Mesothelial cell of epicardium (in vitro differentiated cells): Measurements from ENCODE around the gene GRAMD1A. TPM values are rescaled to one million over a fixed set of nuclear protein-coding genes. Genes with fewer than 3 reads are reported as not detected.

Experiments
- DNase-seq, 2 experiments: peaks; one replicate each; pipeline ENCODE4 v3.0.0; 2021; ENCODE audit warnings: low spot score in 2 of 2; ENCODE audit not compliant: unreplicated experiment in 2 of 2
- H3K27ac Mint-ChIP-seq: 2 replicates; pipeline ENCODE4 v1.8.0; 2021; ENCODE audit warnings: mixed read lengths
- H3K27me3 Mint-ChIP-seq: 2 replicates; pipeline ENCODE4 v1.8.0; 2021; ENCODE audit warnings: low read depth, mixed read lengths
- H3K36me3 Mint-ChIP-seq: 2 replicates; pipeline ENCODE4 v1.8.0; 2021; ENCODE audit warnings: mixed read lengths
- H3K4me1 Mint-ChIP-seq: 2 replicates; pipeline ENCODE4 v1.8.0; 2021; ENCODE audit warnings: mixed read lengths
- H3K4me3 Mint-ChIP-seq: 2 replicates; pipeline ENCODE4 v1.8.0; 2021; ENCODE audit warnings: mild to moderate bottlenecking, moderate library complexity, mixed read lengths
- H3K9me3 Mint-ChIP-seq: 2 replicates; pipeline ENCODE4 v1.8.0; 2021; ENCODE audit warnings: mixed read lengths
- total RNA-seq: library from RNA; stranded (reverse); gene quantifications from 3 replicates; pipeline ENCODE4 v1.2.1, GENCODE V29; 2021
- TF ChIP-seq, protein P1 (sequence below): fragments of 200-600 bp; sonication (generic); IDR thresholded peaks from one replicate; pipeline ENCODE4 v1.5.0; 2021; ENCODE audit warnings: antibody characterized with exemption; ENCODE audit not compliant: unreplicated experiment

GRAMD1A gene
- total RNA-seq, 1 donor from 2014 or later: 129 TPM

DNA sequence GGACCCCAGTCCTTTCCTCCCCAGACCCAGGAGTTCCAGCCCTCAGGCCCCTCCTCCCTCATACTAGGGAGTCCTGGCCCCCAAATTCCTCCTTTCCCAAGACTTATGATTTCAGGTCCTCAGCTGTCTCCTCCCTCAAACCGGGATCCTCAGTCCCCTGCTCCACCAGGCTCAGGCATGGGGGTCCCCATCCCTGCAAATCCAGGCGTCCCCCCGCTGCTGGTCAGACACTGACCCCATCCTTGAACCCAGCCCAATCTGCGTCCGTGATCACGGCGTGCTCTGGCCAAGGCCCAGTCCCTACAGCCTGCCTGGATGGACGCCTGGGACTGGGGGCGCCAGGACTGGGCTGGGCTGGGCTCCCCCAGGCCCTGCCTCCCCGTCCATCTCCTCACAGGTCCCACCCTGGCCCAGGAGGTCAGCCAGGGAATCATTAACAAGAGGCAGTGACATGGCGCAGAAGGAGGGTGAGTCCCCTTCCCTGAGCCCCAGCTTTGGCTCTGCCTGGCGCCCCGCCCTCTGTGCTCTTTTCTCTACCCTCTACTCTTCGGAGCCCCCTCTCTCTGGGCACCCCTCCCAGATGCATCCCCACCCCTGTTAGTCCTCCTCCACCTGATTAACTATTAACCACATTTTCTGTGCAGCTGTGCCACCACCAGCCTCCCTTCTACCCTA is 42.1 kb downstream of the GRAMD1A start:
- no peaks in the 10 kb centered on the region for H3K36me3 Mint-ChIP-seq
- no peaks in the 10 kb centered on the region for H3K9me3 Mint-ChIP-seq
- peaks cover 27% of the 10 kb centered on the region for H3K4me1 Mint-ChIP-seq
- peak overlapping the region; percentile 53 for H3K4me3 Mint-ChIP-seq
- DNase-seq: no peak
- TF ChIP-seq, protein P1, sequence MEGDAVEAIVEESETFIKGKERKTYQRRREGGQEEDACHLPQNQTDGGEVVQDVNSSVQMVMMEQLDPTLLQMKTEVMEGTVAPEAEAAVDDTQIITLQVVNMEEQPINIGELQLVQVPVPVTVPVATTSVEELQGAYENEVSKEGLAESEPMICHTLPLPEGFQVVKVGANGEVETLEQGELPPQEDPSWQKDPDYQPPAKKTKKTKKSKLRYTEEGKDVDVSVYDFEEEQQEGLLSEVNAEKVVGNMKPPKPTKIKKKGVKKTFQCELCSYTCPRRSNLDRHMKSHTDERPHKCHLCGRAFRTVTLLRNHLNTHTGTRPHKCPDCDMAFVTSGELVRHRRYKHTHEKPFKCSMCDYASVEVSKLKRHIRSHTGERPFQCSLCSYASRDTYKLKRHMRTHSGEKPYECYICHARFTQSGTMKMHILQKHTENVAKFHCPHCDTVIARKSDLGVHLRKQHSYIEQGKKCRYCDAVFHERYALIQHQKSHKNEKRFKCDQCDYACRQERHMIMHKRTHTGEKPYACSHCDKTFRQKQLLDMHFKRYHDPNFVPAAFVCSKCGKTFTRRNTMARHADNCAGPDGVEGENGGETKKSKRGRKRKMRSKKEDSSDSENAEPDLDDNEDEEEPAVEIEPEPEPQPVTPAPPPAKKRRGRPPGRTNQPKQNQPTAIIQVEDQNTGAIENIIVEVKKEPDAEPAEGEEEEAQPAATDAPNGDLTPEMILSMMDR: no peak
- H3K27ac Mint-ChIP-seq: no peak overlapping the region
- H3K27me3 Mint-ChIP-seq: no peaks in the 10 kb centered on the region

DNA sequence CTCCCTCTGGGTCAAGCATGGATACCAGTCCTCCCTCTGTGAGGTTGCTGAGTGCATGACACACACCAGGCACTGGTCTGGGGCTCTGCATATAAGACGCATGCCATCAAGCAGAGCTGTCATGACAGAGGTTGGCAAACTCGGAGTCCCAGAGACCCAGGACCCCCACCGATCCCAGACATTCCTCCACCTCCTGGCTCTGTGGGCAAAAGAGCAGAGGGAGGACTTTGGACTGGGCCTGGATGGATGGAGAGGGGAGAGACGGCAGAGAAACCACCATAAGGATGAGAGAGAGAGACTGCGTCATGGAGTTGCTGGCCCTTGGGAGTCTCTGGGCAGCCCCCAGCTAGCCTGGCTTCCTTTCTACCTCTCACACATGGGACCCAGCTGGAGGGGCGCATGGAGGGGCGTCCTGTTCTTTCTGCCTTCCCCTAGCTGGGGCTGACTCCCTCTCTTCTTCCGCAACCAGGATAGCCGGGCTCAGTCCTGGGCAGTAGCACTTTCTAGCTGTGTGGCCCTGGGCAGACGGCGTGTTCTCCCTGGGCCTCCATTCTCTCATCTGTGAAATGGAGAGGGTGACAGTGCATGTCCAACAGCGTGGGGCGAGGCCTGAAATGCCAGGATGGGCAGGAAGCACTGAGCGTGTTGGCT is 43.0 kb downstream of the GRAMD1A start:
- TF ChIP-seq, protein P1: no peak
- H3K4me3 Mint-ChIP-seq: peak overlapping the region; percentile 53
- H3K36me3 Mint-ChIP-seq: no peaks in the 10 kb centered on the region
- no peak overlapping the region for H3K27ac Mint-ChIP-seq
- H3K4me1 Mint-ChIP-seq: peaks cover 27% of the 10 kb centered on the region
- no peaks in the 10 kb centered on the region for H3K9me3 Mint-ChIP-seq
- no peaks in the 10 kb centered on the region for H3K27me3 Mint-ChIP-seq
- DNase-seq: no peak

DNA sequence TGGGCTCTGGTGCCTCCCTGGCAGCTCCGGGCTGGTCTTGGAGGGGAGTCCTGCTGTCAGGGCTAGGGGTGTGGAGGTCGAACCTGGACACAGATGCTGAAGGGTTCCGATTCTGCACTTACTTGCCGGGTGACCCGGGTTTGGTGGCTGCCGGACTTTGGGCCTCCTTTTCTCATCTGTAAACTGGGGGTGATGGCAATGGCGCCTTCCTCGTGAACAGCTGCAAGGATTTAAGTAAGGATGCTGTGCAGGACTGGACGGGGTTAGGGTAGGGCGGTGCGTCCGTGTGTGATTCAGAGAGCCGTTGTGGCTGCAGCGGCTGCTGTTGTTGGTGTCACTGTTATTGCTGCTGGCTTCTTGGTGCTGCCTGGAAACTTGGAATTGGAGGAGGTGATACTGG is 43.8 kb downstream of the GRAMD1A start:
- TF ChIP-seq, protein P1: no peak
- no peak overlapping the region for H3K27ac Mint-ChIP-seq

DNA sequence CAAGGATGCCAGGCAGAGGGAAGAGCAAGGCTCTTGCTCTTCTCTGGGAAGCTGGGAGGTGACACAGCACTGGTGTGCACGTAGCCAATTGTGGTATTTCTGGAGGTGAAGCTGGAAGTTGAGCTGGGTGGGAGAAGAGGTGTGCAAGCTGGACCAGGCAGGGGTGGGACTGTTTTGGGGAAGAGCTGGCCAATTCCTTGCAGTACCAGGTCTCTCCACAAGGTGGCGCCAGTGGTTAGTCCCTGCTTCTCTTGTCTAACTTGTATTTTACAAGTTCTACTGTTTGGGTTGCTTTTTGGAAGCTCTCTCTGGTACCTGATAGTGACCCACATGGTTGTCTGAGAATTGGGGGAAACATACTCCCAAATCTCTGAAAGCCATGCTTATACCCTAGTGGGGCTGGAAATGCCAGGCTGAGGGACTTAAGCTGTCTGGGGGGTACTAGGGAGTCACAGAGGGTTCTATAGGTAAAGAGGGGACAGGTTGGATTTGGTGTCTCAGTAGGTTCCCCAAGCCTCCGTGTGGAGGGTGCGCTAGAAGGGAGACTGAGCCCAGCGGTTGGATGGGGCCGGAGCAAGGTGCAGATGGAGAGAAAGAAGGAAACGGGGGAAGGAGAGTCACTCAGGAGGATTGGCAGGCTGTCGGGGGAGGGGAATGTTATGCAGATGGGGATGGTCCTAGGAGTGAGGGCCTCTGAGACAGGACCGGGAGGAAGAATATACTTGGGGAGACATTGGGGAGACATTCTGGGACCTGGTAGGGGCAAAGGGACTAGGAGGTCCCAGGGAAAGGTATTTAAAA is 44.4 kb downstream of the GRAMD1A start:
- no peak overlapping the region for H3K4me3 Mint-ChIP-seq
- H3K9me3 Mint-ChIP-seq: no peaks in the 10 kb centered on the region
- no peaks in the 10 kb centered on the region for H3K27me3 Mint-ChIP-seq
- DNase-seq: peak in 1 of 2 experiments; percentile 72
- H3K4me1 Mint-ChIP-seq: peaks cover 22% of the 10 kb centered on the region
- TF ChIP-seq, protein P1: peak; percentile 96
- no peak overlapping the region for H3K27ac Mint-ChIP-seq
- no peaks in the 10 kb centered on the region for H3K36me3 Mint-ChIP-seq

More for the DNA sequence above, 43.8 kb downstream of the GRAMD1A start:
- H3K36me3 Mint-ChIP-seq: no peaks in the 10 kb centered on the region
- no peaks in the 10 kb centered on the region for H3K27me3 Mint-ChIP-seq
- H3K4me1 Mint-ChIP-seq: peaks cover 27% of the 10 kb centered on the region
- H3K9me3 Mint-ChIP-seq: no peaks in the 10 kb centered on the region
- H3K4me3 Mint-ChIP-seq: no peak overlapping the region
- DNase-seq: no peak

DNA sequence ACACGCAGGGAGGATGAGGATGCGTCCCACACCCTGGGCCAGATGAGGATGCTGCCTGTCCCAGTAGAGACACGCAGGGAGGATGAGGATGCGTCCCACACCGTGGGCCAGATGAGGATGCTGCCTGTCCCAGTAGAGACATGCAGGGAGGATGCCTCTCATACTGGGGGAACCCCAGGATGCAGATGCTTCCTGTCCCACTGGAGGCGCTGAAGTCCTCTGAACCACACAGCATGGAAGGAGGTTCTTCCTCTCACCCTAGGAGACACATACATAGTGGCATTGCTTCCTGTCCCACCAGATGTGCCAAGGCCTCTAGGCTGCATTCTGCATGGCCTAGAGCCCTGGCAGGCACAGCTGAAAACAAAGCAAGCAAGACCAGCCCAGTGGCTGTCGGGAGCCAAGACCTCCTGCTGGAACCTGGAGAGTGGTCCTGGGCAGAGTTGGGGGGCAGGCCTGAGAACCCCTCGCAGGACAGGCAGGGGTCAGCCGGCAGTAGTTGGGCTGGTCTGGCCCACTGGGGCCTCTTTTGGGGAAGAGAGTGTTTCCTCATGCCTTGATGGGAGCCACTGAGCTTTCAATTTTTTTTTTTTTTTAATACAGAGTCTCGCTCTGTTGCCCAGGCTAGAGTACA is 45.7 kb downstream of the GRAMD1A start:
- H3K4me3 Mint-ChIP-seq: no peak overlapping the region
- H3K9me3 Mint-ChIP-seq: no peaks in the 10 kb centered on the region
- H3K36me3 Mint-ChIP-seq: no peaks in the 10 kb centered on the region
- no peak for DNase-seq
- H3K27me3 Mint-ChIP-seq: no peaks in the 10 kb centered on the region
- TF ChIP-seq, protein P1: no peak
- peaks cover 15% of the 10 kb centered on the region for H3K4me1 Mint-ChIP-seq
- no peak overlapping the region for H3K27ac Mint-ChIP-seq
